Measurements from ENCODE around the gene FCF1.
A peak's percentile ranks its signal among the peaks of the same experiment; 100 is the strongest.

FCF1 gene

DNA sequence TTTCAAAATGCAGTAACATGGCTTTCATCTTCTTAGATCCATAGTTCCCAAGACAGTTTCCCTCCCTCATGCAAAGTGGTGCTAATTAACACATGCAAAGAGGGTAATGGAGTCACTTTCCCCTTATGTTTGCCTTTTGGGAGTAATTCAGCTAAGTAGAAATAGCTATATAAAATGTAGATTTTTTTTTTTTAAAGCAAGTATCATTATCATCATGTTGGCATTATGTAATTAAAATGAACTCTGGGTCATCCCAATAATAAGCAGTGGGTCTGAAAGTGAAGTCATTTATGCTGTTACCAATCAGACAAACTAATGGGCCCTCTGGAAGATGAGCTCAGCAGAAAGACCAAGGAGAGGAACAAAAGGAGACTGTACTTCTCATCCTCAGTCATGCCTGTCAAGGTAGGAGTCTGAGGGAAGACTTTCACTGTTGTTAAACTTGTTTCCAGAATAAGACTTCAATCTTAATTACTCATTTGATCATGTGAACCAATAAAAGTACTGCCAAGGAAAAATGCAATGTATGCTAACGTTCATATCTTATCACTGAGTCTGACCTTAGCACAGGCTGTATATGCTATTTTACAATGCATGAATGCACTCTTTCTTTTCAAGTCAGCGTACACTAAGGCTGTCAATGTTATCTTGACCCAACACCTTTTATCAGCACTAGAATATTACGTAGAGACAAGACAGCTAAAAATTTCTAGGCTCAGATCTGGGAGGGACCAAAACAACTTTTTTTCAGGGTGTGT is 26.8 kb upstream of the FCF1 start:
- TF ChIP-seq, protein P1, sequence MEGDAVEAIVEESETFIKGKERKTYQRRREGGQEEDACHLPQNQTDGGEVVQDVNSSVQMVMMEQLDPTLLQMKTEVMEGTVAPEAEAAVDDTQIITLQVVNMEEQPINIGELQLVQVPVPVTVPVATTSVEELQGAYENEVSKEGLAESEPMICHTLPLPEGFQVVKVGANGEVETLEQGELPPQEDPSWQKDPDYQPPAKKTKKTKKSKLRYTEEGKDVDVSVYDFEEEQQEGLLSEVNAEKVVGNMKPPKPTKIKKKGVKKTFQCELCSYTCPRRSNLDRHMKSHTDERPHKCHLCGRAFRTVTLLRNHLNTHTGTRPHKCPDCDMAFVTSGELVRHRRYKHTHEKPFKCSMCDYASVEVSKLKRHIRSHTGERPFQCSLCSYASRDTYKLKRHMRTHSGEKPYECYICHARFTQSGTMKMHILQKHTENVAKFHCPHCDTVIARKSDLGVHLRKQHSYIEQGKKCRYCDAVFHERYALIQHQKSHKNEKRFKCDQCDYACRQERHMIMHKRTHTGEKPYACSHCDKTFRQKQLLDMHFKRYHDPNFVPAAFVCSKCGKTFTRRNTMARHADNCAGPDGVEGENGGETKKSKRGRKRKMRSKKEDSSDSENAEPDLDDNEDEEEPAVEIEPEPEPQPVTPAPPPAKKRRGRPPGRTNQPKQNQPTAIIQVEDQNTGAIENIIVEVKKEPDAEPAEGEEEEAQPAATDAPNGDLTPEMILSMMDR (conservative IDR thresholded peaks at IDR 0.05) = no peak
- H3K27ac ChIP-seq = peak overlapping the region; percentile 25; the same call in 1 of the 2 replicates

DNA sequence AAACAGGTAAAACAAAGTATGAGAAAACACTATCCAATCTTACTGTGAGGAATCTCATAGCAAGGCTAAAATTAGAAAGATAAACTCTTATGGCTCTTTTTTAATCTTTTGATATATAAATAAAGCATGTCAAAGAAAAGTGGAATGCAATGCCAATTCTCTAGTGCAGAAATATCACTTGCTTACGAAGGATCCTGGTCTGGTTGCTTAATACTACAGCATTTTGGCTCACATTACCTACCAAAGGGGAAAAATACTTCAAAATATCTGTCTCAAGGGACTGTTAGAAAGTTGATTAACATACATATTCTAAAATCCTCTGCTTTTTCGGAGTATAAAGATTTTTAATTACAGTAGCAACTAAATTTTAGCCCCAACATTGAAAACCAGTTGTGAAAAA is 21.5 kb upstream of the FCF1 start:
- TF ChIP-seq, protein P1 (conservative IDR thresholded peaks at IDR 0.05) = no peak
- no peak overlapping the region for H3K27ac ChIP-seq

DNA sequence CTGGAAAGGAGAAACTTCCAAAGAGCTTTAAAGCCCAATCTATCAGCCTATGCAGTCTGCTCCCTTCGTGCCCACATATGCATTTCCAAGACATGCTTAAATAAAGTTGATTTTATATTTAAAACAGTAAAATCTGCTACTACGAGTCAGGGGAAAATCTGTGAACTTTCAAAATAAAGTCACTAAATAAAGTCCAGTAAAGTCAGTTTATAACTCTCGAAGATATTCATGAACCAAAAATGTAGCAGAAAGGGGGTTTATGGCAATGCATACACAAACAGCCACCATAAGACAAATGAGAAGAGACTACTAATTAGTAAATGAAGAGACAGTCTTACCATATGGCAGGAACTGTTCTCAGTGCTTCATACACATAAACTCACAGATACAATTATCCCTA is 19.8 kb upstream of the FCF1 start:
- TF ChIP-seq, protein P1 (conservative IDR thresholded peaks at IDR 0.05) = no peak
- H3K27ac ChIP-seq = no peak overlapping the region

DNA sequence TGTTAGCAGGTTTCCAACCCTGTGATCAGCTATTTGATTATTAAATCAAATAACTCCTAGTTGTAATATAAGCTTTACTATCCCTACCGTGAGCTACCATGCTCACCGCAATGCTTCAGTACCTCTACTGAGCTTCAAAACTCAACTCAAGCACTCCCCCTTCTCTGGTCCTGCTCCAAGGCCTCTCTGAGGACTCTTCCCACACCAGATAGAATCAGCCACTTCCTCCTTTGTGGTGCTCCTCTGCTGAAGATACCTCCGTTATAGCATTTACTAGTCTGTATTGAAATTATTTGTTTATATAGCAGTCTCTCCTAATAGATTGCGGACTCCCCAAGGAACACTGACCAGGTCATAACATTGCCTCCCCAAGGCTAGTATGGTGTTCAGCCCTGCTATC is 17.5 kb upstream of the FCF1 start:
- TF ChIP-seq, protein P1 (conservative IDR thresholded peaks at IDR 0.05) = no peak
- no peak overlapping the region for H3K27ac ChIP-seq

DNA sequence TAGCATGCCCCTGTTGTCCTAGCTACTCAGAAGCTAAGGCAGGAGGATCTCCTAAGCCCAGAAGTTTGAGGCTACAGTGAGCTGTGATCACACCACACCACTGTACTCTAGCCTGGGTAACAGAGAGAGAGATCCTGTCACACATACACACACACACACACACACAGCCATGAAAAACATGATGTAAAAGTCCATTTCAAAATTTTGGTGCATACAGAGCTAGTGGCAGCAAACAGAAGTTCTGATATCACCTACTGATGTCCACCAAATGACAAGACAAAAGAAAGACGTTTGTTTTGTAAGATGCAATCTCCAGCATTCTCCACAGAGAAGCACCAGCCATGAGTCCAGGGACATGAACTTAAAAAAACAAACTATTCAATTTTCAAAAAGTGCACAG is 15.9 kb upstream of the FCF1 start:
- TF ChIP-seq, protein P1 (conservative IDR thresholded peaks at IDR 0.05) = no peak
- H3K27ac ChIP-seq = no peak overlapping the region

DNA sequence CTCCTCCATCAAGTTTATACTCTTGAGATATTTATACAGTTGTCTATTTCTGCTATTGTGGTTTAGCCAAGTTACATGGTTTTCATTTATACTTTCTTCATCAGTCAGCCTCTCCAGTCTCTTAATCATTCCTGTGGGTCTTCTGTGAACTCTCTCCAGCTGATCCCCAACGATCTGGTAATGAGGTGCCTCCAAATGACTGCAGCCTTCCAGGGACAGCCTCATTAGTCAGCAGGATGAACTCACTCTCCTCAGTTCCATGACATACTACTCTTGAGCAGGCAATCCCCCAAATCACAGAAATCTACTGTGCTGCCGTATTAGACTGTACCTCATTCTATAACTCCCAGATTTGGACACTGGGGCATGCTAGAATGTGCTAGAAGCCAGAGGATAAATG is 15.4 kb upstream of the FCF1 start:
- TF ChIP-seq, protein P1 (conservative IDR thresholded peaks at IDR 0.05) = no peak
- no peak overlapping the region for H3K27ac ChIP-seq

DNA sequence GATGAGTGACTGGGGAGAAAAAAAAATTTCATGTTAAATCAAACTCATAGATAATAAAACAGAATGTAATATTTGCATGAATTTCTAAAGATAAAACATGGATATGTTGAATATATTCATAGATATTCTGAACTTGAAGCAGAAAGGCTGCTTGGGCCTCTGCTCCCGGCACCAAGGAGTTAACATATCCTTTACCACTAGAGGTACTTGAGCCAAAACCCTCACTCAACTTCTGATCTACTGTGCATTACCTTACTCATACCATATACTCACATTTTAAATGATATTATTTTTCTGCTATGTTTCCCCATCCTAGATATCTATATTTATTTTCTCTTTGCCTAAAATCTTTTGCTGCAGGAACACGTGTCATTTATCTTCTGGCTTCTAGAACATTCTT is 15.0 kb upstream of the FCF1 start:
- H3K27ac ChIP-seq = no peak overlapping the region
- TF ChIP-seq, protein P1 (conservative IDR thresholded peaks at IDR 0.05) = no peak
